HepG2 (cell line): ENCODE data around the gene SP6. TPM values are rescaled to one million over a fixed set of nuclear protein-coding genes. Genes with fewer than 3 reads are reported as not detected.
A peak's percentile ranks its signal among the peaks of the same experiment; 100 is the strongest.

Source experiments
- BCL6 ChIP-seq: IDR thresholded peaks from 2 replicates; pipeline ENCODE4 v1.6.1; 2016; ENCODE audit warnings: missing genetic modification reagents, missing compliant biosample characterization
- CBX5 ChIP-seq: sonication (generic); formaldehyde crosslinking; IDR thresholded peaks from 2 replicates; pipeline ENCODE4 v1.4.0; 2020; ENCODE audit warnings: missing genetic modification reagents, borderline replicate concordance
- HMGXB3 ChIP-seq: sonication (generic); formaldehyde crosslinking; IDR thresholded peaks from 2 replicates; pipeline ENCODE4 v1.4.0; 2020; ENCODE audit warnings: missing genetic modification reagents, borderline replicate concordance
- HNF4A ChIP-seq: sonication (generic); formaldehyde crosslinking; IDR thresholded peaks from 2 replicates; pipeline ENCODE4 v1.4.0; 2020; ENCODE audit warnings: missing genetic modification reagents
- MIER3 ChIP-seq: IDR thresholded peaks from 2 replicates; pipeline ENCODE4 v1.6.1; 2016; ENCODE audit warnings: missing compliant biosample characterization, borderline replicate concordance
- MTERF4 ChIP-seq: sonication (generic); formaldehyde crosslinking; IDR thresholded peaks from 2 replicates; pipeline ENCODE4 v1.8.0; 2023; ENCODE audit warnings: mild to moderate bottlenecking, missing genetic modification reagents
- NCOA5 ChIP-seq: sonication (generic); formaldehyde crosslinking; IDR thresholded peaks from 2 replicates; pipeline ENCODE4 v1.4.0; 2020; ENCODE audit warnings: missing genetic modification reagents
- NR0B2 ChIP-seq: sonication (generic); formaldehyde crosslinking; IDR thresholded peaks from 2 replicates; pipeline ENCODE4 v1.4.0; 2020; ENCODE audit warnings: mild to moderate bottlenecking, missing genetic modification reagents
- NR2F6 ChIP-seq, 2 experiments: IDR thresholded peaks; 2 replicates each; pipeline ENCODE4 v1.6.1; 2016; ENCODE audit warnings: antibody characterized with exemption in 1 of 2, mild to moderate bottlenecking in 1 of 2
- PREB ChIP-seq: sonication (generic); formaldehyde crosslinking; IDR thresholded peaks from 2 replicates; pipeline ENCODE4 v1.4.0; 2020; ENCODE audit warnings: missing genetic modification reagents
- SKI ChIP-seq: fragments of 450-650 bp; IDR thresholded peaks from one replicate; pipeline ENCODE4 v1.6.1; 2018; ENCODE audit warnings: mild to moderate bottlenecking; ENCODE audit not compliant: partially characterized antibody
- SKIL ChIP-seq: sonication (generic); formaldehyde crosslinking; IDR thresholded peaks from 2 replicates; pipeline ENCODE4 v1.8.0; 2022; ENCODE audit warnings: missing genetic modification reagents, mild to moderate bottlenecking, moderate library complexity, borderline replicate concordance
- ZNF496 ChIP-seq: sonication (generic); formaldehyde crosslinking; IDR thresholded peaks from 2 replicates; pipeline ENCODE4 v1.8.1; 2023; ENCODE audit warnings: mild to moderate bottlenecking, moderate library complexity, missing genetic modification reagents; ENCODE audit not compliant: insufficient replicate concordance
- ZNF557 ChIP-seq: sonication (generic); formaldehyde crosslinking; IDR thresholded peaks from 2 replicates; pipeline ENCODE4 v1.4.0; 2020; ENCODE audit warnings: missing genetic modification reagents
- ZNF703 ChIP-seq: sonication (generic); formaldehyde crosslinking; IDR thresholded peaks from 2 replicates; pipeline ENCODE4 v1.5.1; 2020; ENCODE audit warnings: missing genetic modification reagents, mild to moderate bottlenecking, moderate library complexity, borderline replicate concordance
- ZSCAN29 ChIP-seq: sonication (generic); formaldehyde crosslinking; conservative IDR thresholded peaks from 2 replicates; pipeline ENCODE4 v1.4.0; 2020; ENCODE audit warnings: mild to moderate bottlenecking, missing genetic modification reagents
- polyA plus RNA-seq, 8 experiments: library from polyadenylated mRNA; depleted of rRNA in 3 of 8; stranded (reverse) in 7 of 8; unstranded in 1 of 8; fragments of >200 nt; fragmentation: Illumina TruSeq in 4 of 8; extraction: Trizol in 4 of 8; gene quantifications; 2 replicates each; pipeline versions ENCODE4 v1.2.1 to v1.2.3, GENCODE V29; 2011 to 2016; ENCODE audit warnings: low read depth in 4 of 8, missing spikeins in 1 of 8, mixed read lengths in 1 of 8; ENCODE audit not compliant: insufficient read depth in 1 of 8
- total RNA-seq, 5 experiments: library from RNA; depleted of rRNA; stranded (reverse); fragments of >200 nt; fragmentation: Illumina TruSeq; extraction: Trizol; gene quantifications; 2 replicates each; pipeline ENCODE4 v1.2.3, GENCODE V29; 2016; ENCODE audit warnings: low read depth in 1 of 5

The SP6 gene
- total and polyA plus RNA-seq, 2 of the 13 experiments (the other 11 are each of a cell fraction or from before 2014, with no cell fraction given): 0.07 TPM

GRCh38 chr17:47896672-47897490 is 45.9 kb upstream of the SP6 start (continued):
- TF ChIP-seq HMGXB3 (no peak), MIER3 (CRISPR knock-in tag) (no peak), SKIL (CRISPR knock-in tag) (no peak), ZNF557 (0 out of 2 replicates have a peak, but pooled peaks have one; percentile 29), ZSCAN29 (no peak), HNF4A (CRISPR knock-in tag) (0 out of 2 replicates have a peak, but pooled peaks have one; percentile 5), NR0B2 (CRISPR knock-in tag) (0 out of 2 replicates have a peak, but pooled peaks have one; percentile 11), ZNF703 (CRISPR knock-in tag) (no peak), SKI (no peak), PREB (CRISPR knock-in tag) (peak; percentile 29; the same call in 1 of the 2 replicates), NCOA5 (CRISPR knock-in tag) (no peak), ZNF496 (CRISPR knock-in tag) (no peak), CBX5 (CRISPR knock-in tag) (peak; percentile 40; the same call in 1 of the 2 replicates), BCL6 (no peak; the same call in 1 of the 2 replicates), NR2F6 (IDR thresholded peaks at IDR 0.05) (no peak), NR2F6 (CRISPR knock-in tag; IDR thresholded peaks at IDR 0.05) (no peak), MTERF4 (CRISPR knock-in tag) (peak; percentile 88; the same call in 1 of the 2 replicates)
